Mucosa of gallbladder (tissue), 1 donor: ENCODE measurements around the gene SREK1IP1. TPM values are rescaled to one million over a fixed set of nuclear protein-coding genes. Genes with fewer than 3 reads are reported as not detected.

Experiments used
- DNase-seq: peaks from one replicate; pipeline ENCODE4 v3.0.0-alpha.2; 2020; ENCODE audit warnings: low spot score
- total RNA-seq: library from RNA; stranded (reverse); gene quantifications from one replicate; pipeline ENCODE4 v1.2.1, GENCODE V29; 2021
- donor health status: DM: no; HTN: no; CAD: no.

Gene SREK1IP1
- total RNA-seq, result 17.1 TPM

DNA sequence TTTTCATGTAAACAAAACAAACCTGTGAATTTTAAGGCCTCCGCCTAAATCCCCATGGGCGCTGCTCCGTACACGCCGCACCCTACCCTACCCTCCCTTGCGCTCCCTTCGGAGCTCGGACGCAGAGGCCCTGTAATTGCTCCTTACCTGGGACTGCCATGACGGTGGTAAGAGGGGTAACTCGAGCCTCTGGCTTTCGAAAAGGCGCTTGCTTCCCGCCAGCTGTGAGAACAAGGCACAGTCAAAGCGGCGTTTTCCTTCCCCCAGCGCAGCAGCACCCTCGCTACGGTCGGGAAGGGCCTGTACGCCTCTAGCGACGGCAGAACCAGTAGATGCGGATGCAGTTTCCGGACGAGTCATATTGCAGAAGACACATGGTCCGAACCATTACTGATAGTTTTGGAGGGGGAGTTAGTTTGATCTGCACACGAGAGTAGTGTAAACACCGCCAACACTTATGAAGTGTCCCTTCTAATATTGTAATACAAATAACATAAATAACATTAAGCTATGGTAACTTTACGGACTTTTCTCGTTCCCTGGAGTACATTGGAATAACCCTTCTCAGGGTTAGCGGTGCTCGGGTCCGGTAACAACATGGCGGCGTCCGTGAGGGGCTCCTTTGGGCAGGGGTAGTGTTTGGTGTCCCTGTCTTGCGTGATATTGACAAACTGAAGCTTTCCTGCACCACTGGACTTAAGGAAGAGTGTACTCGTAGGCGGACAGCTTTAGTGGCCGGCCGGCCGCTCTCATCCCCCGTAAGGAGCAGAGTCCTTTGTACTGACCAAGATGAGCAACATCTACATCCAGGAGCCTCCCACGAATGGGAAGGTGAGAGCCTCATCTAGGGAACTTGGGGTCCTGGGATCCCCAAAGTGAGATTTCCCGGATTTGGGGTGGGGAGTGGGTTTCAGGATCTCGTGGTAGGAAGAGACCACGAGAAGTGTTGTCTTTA, at the start of gene SREK1IP1, which contains the start of gene CWC27:
Gene SREK1IP1 (minus strand): TSS at position 334 of the 955 bp plus-strand sequence. CDS start 174 bp downstream, at position 160.
Gene CWC27 (plus strand): TSS at position 573 of the 955 bp plus-strand sequence. CDS start 217 bp downstream, at position 790.
- DNase-seq, result peak; percentile 83

DNA sequence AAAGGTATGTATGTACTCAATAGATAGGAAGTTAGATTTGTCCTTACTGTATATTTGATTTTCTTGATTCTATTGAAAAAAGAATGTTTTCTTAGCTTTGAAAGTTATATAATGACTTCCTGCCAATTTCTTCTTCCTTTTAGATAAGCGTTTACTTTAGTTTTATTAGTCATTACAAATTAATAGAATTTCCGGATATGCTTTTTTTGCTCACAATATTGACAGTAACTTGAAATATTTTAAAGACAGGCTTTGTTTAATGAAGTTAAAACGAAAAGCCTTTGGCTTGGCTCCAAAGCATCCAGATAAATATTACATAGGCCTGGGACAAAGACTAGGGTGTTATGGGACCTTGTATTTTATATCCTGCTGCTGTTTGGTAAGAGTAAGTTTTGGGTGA, 49.8 kb upstream of the SREK1IP1 start:
- DNase-seq, result no peak

DNA sequence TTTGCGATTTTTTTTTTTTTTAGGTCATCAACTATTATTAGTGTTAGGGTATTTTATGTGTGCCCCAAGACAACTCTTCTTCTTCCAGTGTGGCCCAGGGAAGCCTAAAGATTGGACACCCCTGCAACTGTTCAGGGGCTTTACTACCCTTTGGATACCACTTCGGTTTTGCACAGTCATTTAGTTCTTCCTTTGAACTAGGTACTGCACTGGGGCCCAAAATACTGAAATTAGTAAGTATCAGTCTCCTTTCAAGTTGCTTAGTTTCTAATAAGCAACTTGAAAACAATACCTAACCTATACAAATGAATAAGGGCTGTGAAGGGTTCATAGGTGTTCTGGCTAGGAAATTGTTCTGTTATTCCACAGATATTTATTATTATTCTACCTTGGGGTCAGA, 45.6 kb upstream of the SREK1IP1 start:
- no peak for DNase-seq

DNA sequence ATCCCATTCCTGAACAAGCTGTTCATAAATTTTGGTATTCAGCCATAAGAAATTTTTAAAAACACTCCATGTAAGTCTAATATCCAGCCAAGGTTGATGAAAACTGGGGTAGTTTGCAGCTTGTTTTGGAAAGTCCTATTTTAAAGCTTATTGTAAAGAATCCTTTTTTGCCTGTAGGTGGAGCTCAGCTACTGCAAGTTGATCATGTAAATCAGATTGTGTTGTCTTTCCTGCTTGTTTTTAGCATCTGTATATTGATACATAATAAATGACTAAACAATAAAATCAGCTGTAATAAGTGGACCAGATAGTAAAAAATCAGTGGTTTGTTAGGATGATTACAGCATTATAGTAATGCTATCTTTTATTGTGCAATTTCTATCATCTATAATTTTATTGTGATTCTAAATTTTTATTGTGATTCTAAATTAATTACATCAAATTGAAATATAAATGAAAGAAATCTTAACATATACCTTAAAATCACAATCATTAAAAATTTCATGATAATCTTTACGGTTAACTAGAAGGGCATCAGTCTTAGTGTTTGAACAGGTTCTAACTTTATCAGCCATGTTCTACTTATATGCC, 42.7 kb upstream of the SREK1IP1 start:
- peak; percentile 11 for DNase-seq

DNA sequence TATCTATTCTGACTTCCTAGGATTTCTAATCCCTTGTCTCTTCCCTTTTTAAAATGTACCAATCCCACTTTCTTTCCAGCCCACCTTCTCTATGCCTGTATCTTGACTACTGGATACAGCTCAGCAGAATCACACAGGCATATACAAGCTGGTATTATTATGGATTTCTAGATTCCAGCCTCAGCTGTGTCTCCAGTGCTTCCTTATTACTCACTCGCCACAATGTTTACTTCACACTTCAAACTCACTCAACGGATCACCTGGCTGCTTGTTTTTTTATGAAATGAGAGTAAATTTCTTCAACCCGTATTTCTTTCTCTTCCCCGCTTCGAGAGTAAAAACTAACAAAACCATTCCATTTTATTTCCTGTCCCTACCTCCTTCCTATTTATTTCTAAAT, 39.0 kb upstream of the SREK1IP1 start:
- no peak for DNase-seq

DNA sequence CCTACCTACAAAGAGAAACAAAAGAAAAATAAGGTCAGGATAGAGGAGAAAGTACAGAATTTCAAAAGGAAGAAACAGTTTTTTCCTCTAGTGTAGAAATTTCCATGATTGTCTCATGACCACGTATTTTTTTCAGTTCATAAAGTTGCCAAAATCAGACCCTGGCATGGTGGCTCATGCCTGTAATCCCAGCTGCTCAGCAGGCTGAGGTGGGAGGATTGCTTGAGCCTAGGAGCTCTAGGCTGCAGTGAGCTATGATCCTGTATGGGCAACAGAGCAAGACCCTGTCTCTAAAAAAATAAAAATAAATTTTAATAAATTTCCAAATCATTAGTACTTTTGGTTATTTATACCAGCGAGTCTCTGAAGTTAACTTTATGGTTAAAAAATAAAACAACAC, 38.0 kb upstream of the SREK1IP1 start:
- DNase-seq, result no peak

DNA sequence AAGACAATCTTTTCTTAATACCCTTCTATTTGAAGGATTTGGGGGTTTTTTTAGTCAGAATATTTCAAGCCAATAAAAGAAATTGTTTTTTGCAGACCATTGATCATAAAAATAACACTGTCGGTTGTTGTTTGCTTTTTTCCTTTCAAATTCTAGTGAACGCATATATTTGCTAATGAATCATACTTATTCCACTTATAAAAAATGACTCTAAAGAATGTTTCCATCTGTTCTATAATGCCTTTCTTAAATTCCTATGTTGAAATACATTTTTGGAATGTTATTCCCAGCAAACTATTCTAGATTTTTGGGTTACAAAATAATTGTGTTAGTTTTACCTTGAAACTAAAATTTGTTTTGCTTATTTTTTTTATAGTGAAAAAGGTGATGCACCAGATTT, 32.4 kb upstream of the SREK1IP1 start:
- DNase-seq, result no peak

DNA sequence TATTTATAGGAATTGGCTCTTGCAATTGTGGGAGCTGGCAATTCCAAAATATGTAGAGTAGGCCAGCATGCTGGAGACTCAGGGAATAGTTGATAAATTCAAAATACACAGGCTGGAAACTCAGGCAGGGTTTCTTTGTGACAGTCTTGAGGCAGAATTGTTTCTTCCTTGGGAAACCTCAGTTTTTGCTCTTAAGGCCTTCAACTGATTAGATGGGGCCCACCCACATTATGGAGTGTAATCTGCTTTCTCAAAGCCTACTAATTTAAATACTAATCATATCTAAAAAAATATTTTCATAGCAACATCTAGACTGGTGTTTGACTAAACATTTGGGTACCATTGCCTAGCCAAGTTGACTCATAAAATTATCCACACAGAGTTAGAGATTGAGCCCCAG, 27.8 kb upstream of the SREK1IP1 start:
- DNase-seq, result no peak

DNA sequence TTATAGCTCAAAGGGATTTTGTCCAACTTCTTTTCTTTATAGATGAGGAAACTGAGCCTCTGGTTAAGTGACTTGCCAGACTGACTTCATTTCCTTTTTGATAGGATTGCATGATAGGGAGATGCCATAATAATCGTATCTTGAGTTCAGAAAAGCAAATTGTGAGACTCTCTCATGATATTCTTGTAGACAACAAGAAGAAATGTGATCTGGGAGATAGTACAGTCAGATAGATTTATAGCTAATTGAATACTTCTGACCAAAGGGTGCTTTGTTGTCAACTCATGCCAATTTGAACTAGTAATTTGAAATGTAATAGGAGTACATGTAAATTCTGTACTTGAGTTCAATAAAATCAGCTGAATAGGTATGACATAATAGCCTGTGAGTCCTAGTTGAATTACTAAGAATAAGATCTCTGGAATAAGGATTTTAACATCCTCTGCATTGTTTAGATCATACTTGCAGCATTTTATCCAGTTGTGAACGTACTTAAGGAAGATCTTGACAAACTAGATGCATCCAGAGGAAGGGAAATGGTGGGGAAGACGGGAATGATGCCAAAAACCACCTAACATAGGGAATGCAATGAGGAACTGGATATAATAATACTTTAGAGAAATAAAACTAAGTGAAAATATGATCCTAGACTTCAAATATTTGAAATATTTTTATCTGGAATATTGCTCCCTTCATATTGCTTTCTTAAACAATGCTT, 25.7 kb upstream of the SREK1IP1 start:
- DNase-seq, result no peak

DNA sequence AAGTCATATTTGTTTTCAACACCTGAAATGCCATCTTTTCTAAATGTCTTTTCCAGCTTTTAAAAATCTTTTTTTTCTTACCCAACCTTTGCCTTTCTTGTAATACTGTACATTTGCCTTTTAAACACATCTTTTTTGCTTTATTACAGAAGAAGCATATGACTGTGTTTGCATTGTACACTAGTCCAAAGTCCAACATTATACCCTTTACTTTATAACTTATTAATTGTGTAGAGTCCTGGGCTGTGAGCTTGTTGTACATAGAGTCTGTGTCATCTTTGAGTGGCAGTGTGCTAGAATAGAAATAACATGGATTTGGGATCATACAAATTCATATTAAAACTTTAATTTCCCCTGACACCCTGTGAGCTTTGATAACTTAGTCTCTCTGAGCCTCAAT, 24.0 kb upstream of the SREK1IP1 start:
- DNase-seq, result no peak

DNA sequence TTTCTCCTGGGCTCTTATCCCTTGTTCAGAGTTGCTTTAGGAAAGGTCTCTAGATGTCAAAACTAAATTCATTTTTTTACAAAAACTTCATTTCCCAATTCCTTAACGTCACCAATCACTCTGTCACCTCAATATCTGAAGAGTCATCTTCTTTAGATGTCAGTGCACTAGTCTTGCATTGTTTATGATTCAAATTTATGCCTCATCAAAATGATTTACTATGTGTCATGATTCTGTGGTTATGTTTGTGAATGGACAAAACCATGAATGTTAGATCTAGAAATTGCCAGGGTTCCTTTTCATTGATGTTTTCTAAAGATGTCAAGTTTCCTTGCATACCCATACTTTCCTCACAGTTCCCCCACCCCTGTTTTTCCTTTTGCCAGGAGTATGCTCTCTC, 21.7 kb upstream of the SREK1IP1 start:
- DNase-seq, result no peak

DNA sequence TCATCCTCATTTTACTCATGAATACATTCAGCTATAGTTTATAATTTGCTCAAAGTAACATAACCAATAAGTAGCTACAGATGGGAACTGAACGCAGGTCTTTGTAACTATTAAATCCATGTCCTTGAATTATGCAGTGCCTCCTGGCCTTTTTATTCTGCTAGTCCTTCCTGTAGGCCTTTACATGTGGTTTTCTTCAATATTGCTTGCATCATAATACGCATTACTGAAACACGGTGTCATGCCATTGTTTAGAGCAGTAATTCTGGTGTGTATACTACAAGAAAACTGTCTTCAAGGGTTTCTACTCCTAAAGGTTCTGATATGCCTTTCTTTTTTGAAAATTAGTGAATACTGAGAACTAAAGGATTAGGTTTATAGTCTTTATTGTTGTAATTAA, 21.0 kb upstream of the SREK1IP1 start:
- DNase-seq, result no peak

DNA sequence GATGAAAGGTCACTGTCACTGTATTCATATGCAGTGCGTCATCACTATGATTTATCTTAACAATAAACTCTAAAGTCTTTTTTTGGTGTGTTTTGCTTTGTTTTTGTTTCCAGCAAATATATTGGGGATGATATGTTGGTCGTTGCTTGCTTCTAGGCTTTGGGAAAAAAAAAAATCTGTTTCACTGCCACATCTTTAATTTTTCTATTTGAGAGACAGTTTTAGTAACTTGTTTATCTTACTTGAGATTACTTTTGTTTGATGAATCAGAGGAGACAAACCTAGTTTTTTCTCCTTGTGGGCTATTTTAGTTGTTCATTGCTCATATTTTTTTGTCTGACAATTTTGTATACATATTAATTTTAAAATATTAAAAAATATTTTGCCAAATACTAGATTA, 19.7 kb upstream of the SREK1IP1 start:
- no peak for DNase-seq

DNA sequence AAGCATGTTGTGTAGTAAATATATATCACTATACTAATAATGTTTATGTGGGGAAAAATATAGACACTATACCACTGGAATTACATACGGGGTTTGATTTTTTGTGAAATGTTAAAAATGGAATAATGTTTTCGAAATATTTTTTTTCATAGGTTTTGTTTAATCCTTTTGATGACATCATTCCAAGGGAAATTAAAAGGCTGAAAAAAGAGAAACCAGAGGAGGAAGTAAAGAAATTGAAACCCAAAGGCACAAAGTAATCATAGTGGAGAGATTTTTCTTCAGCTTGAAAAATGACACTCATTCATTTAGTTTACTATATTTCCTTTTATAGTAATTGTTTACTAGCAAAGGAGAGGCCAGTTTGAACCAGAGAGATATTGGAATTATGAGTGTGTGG, 17.9 kb upstream of the SREK1IP1 start:
- no peak for DNase-seq

DNA sequence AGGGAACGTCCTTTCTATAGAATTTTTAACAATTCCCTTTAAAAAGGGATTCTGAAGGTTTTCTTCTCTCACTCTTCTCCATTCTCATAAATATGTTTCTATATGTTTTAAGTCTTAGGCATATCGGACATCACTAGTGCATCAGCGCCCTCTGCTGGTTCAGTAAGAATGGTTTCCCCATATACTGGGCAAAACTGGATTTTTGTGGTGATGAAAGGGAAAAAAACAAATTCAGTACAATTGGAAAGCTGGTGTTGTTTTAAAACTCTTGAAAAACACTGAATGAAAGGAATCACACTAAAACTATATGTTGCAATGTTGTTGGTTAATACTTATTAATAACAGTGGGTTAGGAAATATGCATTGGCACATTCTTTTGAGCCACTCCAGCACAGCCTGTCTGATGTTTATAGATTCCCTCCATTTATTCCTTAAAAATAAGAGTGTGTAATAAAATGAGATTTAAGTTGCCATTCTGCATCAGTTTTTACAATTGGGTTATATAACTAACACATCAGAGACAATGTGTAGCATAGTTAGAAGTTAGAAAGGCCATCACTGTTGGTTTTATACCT, 16.0 kb upstream of the SREK1IP1 start:
- DNase-seq, result peak; percentile 81

DNA sequence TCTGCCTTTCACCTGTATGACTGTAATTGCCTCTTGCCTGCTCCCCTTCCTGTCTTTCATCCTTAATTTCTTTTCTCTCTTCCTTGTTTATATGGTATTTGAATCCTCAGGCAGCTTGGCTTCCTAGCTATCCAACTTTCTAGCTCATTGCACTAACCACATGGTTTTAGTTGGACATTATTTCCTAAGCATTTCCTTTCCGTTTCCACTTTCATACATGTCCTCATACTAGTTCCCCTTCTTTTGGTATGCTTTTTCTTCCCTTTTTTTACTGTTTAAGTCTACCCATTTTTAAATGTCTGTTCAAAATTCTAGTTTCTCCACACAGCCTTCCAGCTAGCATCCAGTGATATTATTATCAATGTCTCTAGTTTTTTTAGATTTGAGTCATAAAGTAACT, 6.8 kb upstream of the SREK1IP1 start:
- no peak for DNase-seq

DNA sequence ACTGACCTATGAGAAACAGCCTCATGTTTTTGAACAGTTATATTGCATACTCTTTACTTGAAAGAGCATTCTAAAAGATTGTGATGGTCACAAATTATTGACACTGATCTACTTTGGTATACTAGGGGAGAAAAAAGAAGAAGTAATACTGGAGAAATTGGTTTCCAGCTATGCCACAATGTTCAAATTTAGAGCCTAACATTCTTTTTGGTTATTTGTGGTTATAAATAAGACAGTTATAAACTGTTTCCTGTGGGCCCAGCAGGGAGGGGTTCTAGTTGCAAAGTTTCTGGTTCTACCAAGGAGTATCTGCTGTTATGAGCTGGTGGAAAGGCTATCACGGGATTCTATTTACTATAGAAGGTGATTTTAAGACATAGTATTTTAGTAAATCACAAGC, 5.0 kb upstream of the SREK1IP1 start:
- DNase-seq, result no peak

DNA sequence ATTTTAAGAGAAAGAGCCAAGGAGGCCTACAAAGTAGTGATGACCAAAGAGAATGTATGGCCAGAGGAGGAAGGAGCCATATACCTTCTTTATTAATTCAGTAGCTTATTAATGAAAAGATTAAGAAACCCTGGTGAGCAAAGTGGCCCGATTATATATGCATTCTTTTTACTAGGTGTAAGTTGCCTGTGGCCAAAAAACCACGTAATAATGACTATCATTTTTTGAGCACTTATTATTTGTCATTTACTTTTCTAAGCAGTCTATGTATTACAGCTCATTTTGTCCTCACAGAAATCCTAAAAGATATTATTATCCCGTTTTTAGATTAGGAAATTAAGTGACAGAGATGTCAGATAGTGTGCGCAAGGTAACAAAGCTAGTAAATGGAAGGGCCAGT, 3.2 kb upstream of the SREK1IP1 start:
- no peak for DNase-seq

DNA sequence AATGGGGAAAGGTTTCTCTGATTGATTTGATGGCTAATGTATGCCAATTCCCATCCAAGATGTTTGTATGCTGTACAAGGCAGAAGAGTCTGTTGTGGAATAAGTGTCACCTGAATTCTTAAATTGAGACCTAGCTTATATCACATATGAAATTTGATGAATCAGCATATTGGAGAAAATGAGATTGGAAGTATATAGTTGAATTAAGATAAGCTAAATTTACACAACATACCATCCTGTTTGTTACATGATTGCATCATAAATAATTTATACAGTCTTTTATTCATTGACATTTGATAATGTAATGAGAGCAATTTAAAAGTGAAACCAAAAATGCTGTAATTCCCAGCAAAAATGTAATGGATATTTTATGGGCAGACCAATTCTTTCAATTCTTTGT, 1.4 kb upstream of the SREK1IP1 start:
- DNase-seq, result no peak

DNA sequence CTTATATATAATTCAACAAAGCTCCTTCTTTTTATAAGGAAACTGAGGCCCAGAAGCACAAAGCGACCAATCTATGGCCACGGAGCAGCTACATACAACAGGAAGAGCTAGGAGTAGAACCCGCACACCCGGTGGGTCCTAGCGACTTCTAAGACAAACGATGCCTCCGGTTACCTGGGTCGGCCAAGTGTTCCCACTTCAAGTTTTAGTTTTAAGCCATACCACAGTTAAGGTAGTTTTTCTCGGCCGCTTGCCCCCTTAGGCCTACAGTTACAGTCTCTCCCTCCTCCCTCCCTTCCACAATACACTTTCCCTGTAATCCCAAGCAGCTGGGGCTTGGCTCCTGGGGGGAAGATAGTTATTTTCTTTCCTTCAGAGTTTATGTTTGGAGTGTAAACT, 533 bp downstream of the SREK1IP1 start:
- DNase-seq, result no peak

DNA sequence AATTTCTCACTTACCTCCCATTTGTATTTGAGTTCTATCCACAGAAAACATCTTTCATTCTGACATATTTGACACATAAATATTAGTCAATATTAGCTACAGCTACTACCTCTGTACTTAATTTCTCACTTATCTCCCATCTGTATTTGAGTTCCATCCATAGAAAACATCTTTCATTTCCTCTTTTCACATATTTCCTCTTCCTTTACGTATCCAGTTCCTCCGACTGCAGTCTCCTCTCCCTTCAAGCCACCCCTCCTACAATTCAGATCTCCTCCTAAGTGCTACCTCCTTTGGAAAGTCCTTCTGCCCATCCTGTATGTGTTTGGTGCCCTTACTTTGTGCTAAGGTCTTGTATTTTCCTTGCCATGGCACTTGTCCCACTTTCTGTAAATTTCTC, 1.6 kb downstream of the SREK1IP1 start:
- no peak for DNase-seq

DNA sequence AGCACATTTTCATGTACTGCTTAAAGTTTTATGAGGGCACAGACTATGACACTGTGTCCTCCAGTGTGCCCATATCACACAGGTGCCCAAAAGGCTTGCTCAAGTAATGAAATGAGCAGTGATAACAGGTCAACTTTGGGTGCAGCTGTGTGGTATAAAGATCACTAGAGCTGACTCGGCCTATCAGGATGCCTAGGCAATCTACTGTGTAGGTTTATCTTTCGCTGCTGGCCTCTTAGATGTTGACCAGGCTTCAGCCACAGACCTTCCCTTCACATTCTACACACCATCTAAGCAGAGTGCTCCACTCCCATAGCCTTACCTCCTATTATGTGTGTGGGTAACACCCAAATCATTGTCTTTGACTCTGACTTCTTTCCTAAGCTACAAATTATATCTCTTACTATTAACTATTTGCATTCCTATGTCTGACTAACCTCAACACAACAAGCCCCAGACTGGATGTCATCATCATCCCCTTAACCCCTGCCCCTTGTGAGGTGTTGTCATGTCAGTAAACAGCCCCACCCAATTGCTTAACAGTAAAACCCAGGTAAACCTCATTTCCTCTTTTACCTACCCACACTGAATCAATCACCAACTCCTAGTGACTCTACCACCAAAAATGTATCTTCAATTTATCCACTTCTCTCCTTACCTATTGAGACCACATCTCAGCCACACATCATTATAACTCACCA, 2.5 kb downstream of the SREK1IP1 start:
- no peak for DNase-seq
